Measurements from ENCODE around the gene CITED1.
"Not testable (repeated sequence)": the region's sequence is repeated elsewhere in the genome, so short reads cannot be mapped to it uniquely, and the experiment has no call there.

Gene CITED1

DNA sequence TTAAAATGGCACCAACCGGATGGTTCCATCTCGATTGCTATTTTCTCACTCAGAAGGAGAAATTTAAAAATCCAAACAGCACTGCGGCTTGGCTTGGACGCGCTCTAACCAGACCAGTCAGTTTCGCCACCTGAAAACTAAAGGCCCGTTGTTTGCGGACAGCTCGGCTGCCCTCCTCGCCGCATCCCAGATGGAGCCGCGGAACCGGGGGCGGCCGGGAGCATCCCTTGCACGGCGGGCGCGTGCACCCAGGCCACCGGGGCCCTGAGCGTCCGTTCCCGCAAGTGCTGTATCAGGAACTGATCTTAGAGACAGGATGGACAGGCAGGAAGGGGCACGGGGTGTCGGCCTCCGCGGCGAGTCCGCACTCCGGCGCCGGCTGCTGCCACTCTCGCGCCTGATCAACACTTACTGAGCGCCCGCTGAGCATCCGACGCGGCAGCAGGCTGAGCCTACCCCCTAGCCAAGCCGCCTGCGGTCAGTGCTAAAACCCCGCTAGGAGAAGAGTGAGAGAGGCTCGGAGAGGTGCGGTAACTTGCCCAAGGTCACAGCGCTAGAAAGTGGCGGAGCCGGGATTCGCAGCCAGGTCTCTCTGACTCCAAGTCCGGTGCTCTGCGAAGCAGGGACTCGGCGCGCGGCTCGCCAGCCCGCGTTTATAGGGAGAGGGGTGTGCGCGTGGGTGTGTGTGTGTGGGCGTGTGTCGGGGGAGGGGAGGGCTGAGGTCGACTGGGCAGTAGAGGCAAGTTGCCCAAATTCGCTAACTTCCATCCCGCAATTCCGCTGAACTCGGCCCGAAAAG is at the start of gene CITED1:
Gene CITED1 (minus strand): TSS at position 629 of the 799 bp plus-strand sequence. CDS start 3,045 bp downstream, outside the sequence.
- peak in 2 of 3 experiments; percentile 65 to 77 for DNase-seq

DNA sequence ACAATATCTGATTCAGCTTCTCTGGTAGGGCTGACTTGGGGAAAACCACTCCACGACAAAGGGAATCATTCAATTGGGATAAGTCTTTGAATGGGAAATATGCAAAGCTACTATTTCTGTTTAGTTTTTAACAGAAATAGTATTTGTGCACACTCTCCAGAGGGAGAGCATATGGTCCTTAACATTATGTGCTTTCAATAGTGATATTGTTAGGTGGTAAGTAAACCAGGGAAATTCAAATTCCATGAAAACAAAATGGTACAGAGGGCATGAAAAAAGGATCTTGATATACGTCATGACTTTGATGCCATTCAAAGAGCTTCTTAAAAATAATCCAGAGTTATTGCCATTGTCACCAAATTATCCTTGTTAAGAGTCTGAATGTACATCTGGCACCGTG is 47.1 kb upstream of the CITED1 start:
- DNase-seq, result no peak

DNA sequence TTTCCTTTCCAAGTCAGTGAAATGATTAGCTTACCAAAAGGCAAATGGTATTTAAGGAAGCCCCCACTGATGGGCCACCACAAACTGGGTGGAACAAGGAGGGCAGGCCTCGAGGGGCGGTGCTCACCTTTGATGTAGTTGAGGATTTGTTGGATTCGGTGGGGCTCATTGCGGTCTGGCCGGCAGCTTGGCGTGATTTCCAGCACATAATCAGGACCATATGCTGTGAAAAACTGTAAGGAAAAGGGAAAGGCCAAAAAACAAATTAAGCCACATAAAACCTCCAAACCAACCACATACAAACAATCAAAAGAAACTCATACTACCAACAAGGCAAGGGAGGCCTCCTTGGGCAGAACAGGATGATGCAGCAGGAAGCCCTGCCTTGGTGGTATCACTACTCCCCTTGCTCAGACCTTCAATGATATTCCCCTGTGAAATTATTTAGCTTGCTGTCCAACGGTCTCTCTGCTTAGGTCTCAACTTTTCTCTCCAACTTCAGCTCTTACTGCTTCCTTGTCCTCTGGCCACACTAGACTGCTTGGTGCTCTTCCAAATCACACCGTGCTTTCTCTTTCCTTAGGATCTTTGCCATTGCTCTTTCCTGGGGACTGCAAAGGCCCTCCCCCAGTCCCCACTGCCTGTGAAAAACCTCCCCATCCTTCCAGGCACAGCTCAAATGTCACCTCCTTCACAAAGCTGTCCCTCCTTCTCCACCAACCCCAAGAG is 46.1 kb upstream of the CITED1 start:
- no peak for DNase-seq

DNA sequence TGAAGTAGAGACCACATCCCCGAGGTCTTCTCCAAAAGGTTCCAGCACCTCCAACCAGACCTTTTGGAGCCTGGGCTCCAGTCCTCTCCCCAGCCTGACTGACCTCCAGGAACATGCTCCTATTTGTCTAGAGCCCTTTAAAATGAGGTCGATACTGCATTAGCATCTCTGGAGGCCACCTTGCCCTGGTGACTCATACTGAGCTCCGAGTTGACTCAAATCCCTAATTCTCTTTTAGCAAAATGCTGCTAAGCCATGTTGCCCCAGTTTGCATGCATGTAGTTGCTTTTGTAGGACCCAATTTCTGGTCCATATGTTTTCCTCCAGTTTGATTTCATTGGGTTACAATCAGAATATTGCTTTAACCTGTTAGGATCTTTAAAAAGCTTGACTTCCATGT is 43.5 kb upstream of the CITED1 start:
- no peak for DNase-seq

GRCh38 chrX:72348247-72348979 is 42.7 kb upstream of the CITED1 start:
- DNase-seq, result no peak

DNA sequence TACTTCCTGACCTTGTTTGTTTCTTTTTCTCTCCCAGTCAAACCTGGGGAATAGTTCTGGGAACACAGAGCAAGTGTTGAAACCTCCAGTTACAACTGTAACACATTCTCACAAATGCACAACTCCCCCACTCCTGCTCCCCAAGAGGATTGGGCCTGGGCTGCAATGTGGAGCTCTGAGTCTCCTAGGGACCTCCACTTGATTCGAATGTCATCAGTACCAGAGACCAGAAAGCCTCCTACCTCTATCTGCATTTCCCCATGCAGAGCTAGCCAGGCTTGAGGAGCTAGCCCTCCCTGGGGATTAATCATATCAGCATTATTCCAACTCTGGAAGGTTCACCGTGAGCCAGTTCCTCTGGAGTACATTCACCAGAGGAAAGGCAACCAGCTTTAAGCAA is 41.7 kb upstream of the CITED1 start:
- DNase-seq, result no peak

GRCh38 chrX:72346302-72346949 is 40.7 kb upstream of the CITED1 start:
- DNase-seq, result no peak

GRCh38 chrX:72340626-72341025 is 34.9 kb upstream of the CITED1 start:
- no peak for DNase-seq

DNA sequence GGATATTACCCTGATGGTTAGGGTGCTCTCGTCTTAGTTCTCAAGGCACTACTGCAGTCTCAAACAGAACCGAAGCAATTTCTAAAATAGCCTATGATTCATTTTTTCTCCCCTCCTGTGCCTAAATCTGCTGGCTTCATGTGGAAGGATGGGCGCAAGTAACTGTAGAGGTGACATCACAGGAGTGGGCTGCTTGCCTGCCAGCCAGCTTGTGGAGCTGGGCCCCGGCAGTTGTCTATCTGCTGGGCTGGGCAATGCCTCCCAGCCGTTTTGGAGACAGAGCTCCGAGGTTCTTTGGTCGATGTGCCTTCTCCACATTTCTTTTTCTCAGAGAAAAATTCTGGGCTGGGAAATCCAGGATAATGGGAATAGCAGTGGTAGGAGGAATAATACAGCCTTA is 34.3 kb upstream of the CITED1 start:
- DNase-seq, result no peak

DNA sequence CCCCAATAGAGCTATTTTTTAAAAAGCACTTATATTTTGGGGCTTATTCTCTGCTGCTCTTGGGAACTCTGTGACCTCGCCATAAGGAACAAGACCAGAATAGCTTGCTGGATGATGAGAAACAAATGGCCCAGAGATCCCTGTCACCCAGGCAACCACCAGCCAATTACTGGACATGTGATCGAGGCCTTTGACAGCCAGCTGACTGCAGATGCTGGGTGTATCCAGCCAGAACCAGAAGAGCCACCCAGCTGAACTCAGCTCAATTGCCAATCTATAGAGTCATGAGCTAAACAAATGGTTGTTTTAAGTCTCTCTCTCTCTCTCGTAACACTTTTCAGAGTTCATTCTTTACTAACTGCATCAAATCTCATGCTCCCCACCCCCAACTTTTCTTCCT is 24.4 kb upstream of the CITED1 start:
- peak in 1 of 3 experiments; percentile 35 for DNase-seq

DNA sequence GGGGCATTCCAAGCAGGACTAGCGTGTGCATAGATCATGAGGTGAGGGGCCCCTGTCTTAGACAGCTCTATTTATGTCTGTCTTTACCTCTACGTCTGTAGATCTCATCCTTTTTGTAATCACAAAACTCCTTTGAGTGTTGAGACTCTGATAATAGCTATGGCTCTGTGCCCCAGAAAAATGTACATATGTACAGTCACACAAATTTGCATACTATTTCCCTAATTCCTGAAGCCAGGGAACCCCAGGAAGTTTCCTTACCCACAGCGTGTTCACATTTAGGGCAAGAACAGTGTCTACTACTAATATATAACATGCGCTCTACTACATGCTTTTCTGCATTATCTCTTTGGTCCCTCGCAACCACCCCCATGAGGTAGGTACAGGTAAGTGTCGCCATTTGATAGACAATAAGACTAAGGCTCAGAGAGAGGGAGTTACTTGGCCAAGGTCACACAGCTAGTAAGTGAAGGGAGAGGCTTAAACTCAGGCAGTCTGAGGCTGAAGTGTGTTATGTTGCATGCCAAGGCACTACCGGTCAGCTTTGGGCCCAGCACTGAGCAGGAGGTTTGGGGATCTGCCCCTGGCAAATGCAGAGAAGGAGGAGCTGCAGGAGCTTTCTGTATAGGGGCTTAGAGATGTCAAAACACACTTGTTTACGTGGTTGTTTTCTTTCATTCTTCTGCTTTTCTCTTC is 21.0 kb upstream of the CITED1 start:
- DNase-seq, result no peak

DNA sequence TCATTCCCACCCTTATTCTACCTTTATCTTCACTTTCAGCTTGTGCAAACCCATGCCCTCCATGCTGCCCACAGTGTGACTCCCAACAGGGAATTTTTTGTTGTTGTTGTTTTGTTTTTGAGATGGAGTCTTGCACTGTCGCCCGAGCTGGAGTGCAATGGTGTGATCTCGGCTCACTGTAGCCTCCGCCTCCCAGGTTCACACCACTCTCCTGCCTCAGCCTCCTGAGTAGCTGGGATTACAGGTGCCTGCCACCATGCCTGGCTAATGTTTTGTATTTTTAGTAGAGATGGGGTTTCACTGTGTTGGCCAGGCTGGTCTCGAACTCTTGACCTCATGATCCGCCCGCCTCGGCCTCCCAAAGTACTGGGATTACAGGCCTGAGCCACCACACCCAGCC is 13.9 kb upstream of the CITED1 start:
- DNase-seq, result not testable (repeated sequence)

GRCh38 chrX:72317139-72317538 is 11.4 kb upstream of the CITED1 start:
- DNase-seq, result no peak

- DNase-seq, result peak in 2 of 3 experiments; percentile 39 to 55
Observed at GRCh38 chrX:72316408-72317110, 10.8 kb upstream of the CITED1 start.

- peak in 2 of 3 experiments; percentile 34 to 49 for DNase-seq
Observed at GRCh38 chrX:72314881-72315280, 9.2 kb upstream of the CITED1 start.

DNA sequence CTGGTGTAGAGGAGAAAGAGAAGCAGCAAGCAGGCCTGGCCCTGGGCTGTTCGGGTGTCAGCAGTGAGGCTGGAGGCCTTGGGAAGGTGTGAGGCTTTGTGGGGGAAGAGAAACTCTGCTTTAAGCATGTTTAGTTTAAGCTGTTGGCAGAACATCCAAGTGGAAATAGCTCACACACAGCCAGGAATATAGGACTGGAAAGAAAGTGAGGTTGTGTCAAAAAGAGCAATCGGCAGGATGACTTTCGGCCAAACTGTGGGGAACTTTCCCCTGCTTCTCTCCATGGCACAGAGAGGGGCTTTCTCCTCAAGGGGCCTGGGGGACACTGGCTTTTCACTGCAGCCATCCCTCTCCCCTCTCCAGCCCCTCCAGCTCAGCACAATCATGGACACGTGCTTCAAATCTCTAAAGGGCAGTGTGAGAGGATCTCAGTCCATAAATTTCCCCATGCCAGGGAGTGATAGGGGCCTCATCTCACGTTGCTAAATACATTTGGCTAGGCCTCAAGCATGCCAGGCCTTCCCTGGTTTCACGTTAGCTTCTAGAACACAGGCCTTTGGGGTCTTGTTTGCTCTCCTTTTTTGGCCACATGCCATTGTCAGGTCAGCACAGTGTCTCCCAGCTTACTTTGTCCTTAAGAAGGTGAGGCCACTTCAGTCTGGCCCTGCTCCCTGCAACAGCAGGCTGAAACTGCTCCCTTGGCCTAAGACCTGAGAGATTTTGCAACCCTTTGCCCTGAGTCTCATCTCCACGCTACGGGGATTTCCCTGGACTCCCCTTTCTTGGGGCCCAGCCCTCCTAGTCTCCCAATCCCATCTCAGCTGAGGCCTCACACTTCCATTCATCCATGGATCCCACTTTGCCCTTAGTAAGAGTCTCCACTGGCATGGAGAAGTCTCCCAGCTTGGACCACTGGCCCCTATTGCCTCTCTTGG is 8.3 kb upstream of the CITED1 start:
- no peak for DNase-seq

- DNase-seq, result no peak
Observed at GRCh38 chrX:72312311-72312940, 6.7 kb upstream of the CITED1 start.

- DNase-seq, result no peak
Observed at GRCh38 chrX:72309297-72310071, 3.8 kb upstream of the CITED1 start.
